OCI-LY7 (cell line): ENCODE measurements around the gene TIMP3. TPM values are rescaled to one million over a fixed set of nuclear protein-coding genes. Genes with fewer than 3 reads are reported as not detected.

ENCODE experiments used
- BruUV-seq: library from RNA; stranded (reverse); fragments of 400-500 nt; replicated peaks from 2 replicates; lab custom pipeline; 2021; lab: Mats Ljungman, UMichigan
- CTCF ChIA-PET: fragments of 300-600 bp; sonication (Branson Sonifier 250); formaldehyde crosslinking; loops from one replicate; lab custom pipeline; 2022; ENCODE audit warnings: antibody characterized with exemption; ENCODE audit not compliant: unreplicated experiment; lab: Charles Lee
- POLR2A ChIA-PET: fragments of 300-600 bp; sonication (Branson Sonifier 250); formaldehyde crosslinking; loops from one replicate; lab custom pipeline; 2022; ENCODE audit warnings: antibody characterized with exemption; lab: Charles Lee
- DNase-seq: peaks from one replicate; pipeline ENCODE4 v3.0.0-alpha.2; 2015; ENCODE audit warnings: low spot score
- H2AFZ ChIP-seq: fragments of 200-600 bp; sonication (generic), shearing (Covaris generic); 2 replicates; pipeline ENCODE4 v1.6.1; 2014; ENCODE audit warnings: mild to moderate bottlenecking, antibody characterized with exemption, low read length, moderate library complexity
- H3K27ac ChIP-seq: fragments of 200-600 bp; sonication (generic); 2 replicates; pipeline ENCODE4 v1.5.1; 2014; ENCODE audit warnings: mixed run types, low read depth, mild to moderate bottlenecking, moderate library complexity, low read length, inconsistent platforms; ENCODE audit not compliant: poor library complexity, severe bottlenecking
- H3K36me3 ChIP-seq: fragments of 200-600 bp; sonication (generic); 2 replicates; pipeline ENCODE4 v1.6.1; 2014; ENCODE audit warnings: mild to moderate bottlenecking, antibody characterized with exemption, low read length, moderate library complexity, mixed read lengths; ENCODE audit not compliant: insufficient read depth
- H3K4me1 ChIP-seq: fragments of 200-600 bp; sonication (generic); 2 replicates; pipeline ENCODE4 v1.5.1; 2014; ENCODE audit warnings: mild to moderate bottlenecking, low read length; ENCODE audit not compliant: insufficient read depth, poor library complexity, severe bottlenecking
- H3K4me2 ChIP-seq: fragments of 200-600 bp; sonication (generic); 2 replicates; pipeline ENCODE4 v1.6.1; 2014; ENCODE audit warnings: mild to moderate bottlenecking, low read length
- H3K4me3 ChIP-seq: fragments of 200-600 bp; sonication (generic); 2 replicates; pipeline ENCODE4 v1.5.1; 2014; ENCODE audit warnings: mild to moderate bottlenecking, low read depth, low read length; ENCODE audit not compliant: poor library complexity, severe bottlenecking
- H3K79me2 ChIP-seq: fragments of 200-600 bp; sonication (generic); 2 replicates; pipeline ENCODE4 v1.6.1; 2016; ENCODE audit warnings: low read depth, mild to moderate bottlenecking, low read length, moderate library complexity, mixed read lengths; ENCODE audit not compliant: insufficient read depth
- H3K9me2 ChIP-seq: fragments of 200-600 bp; sonication (generic); 2 replicates; pipeline ENCODE4 v1.6.1; 2016; ENCODE audit warnings: mild to moderate bottlenecking, low read length, mixed read lengths; ENCODE audit not compliant: insufficient read depth
- H3K9me3 ChIP-seq: fragments of 200-600 bp; sonication (generic); 2 replicates; pipeline ENCODE4 v1.6.1; 2014; ENCODE audit warnings: mild to moderate bottlenecking, mixed run types, low read length, mixed read lengths
- H4K20me1 ChIP-seq: fragments of 200-600 bp; sonication (generic); 2 replicates; pipeline ENCODE4 v1.6.1; 2014; ENCODE audit warnings: mild to moderate bottlenecking, antibody characterized with exemption, low read length, moderate library complexity, mixed read lengths; ENCODE audit not compliant: insufficient read depth
- CTCF ChIP-seq: fragments of 200-600 bp; sonication (generic); conservative IDR thresholded peaks from 2 replicates; pipeline ENCODE4 v1.5.1; 2014; ENCODE audit warnings: mild to moderate bottlenecking, antibody characterized with exemption, low read length, moderate library complexity, mixed read lengths
- EZH2phosphoT487 ChIP-seq: fragments of 200-600 bp; sonication (generic); IDR thresholded peaks from 2 replicates; pipeline ENCODE4 v1.6.1; 2018; ENCODE audit warnings: low read depth, borderline replicate concordance, mild to moderate bottlenecking, mixed run types, antibody characterized with exemption, low read length, moderate library complexity, mixed read lengths
- intact Hi-C: fragments of 100-400 bp; cut with micrococcal nuclease; formaldehyde crosslinking; loops from one replicate; pipeline ENCODE4 v1.10.0; 2022; ENCODE audit not compliant: unreplicated experiment
- total RNA-seq, 2 experiments: library from RNA; depleted of rRNA in 1 of 2; stranded (reverse); fragments of >200 nt in 1 of 2; shearing (Covaris generic) in 1 of 2; gene quantifications; 2 replicates each; pipeline ENCODE4 v1.2.3, GENCODE V29; 2014 to 2022

TIMP3 gene
- total RNA-seq, 2 experiments from 2014 or later: not detected

- Histone ChIP-seq H3K36me3 (no peaks in the 10 kb centered on the region), H3K4me1 (no peaks in the 10 kb centered on the region), H3K4me2 (no peak overlapping the region), H3K9me3 (no peaks in the 10 kb centered on the region), H3K27ac (no peak overlapping the region), H3K4me3 (no peak overlapping the region), H3K9me2 (no peaks in the 10 kb centered on the region), H2AFZ (no peak overlapping the region), H3K79me2 (no peaks in the 10 kb centered on the region), H4K20me1 (no peaks in the 10 kb centered on the region)
- CTCF ChIA-PET: no interaction called here
- TF ChIP-seq EZH2phosphoT487 (no peak), CTCF (no peak)
- intact Hi-C loops: no loop called here
- POLR2A ChIA-PET: no interaction called here
- no TSS peak for BruUV-seq
- DNase-seq: no peak
Observed at GRCh38 chr22:32804531-32805360, 3.2 kb downstream of the TIMP3 start.

GRCh38 chr22:32805361-32805881 is 3.9 kb downstream of the TIMP3 start:
- Histone ChIP-seq H3K79me2 (no peaks in the 10 kb centered on the region), H3K4me1 (no peaks in the 10 kb centered on the region), H3K4me3 (no peak overlapping the region), H3K9me2 (no peaks in the 10 kb centered on the region), H3K9me3 (no peaks in the 10 kb centered on the region), H4K20me1 (no peaks in the 10 kb centered on the region), H2AFZ (no peak overlapping the region), H3K36me3 (no peaks in the 10 kb centered on the region), H3K4me2 (no peak overlapping the region), H3K27ac (no peak overlapping the region)
- BruUV-seq: no TSS peak
- CTCF ChIA-PET: no interaction called here
- POLR2A ChIA-PET: no interaction called here
- intact Hi-C loops: no loop called here
- TF ChIP-seq CTCF (no peak), EZH2phosphoT487 (no peak)
- DNase-seq: no peak

GRCh38 chr22:32806296-32806695 is 4.8 kb downstream of the TIMP3 start:
- POLR2A ChIA-PET: no interaction called here
- CTCF ChIA-PET: no interaction called here

More at GRCh38 chr22:32806296-32806695, 4.8 kb downstream of the TIMP3 start:
- no peaks in the 10 kb centered on the region for H3K79me2 ChIP-seq
- H3K9me2 ChIP-seq: no peaks in the 10 kb centered on the region
- no peaks in the 10 kb centered on the region for H3K4me1 ChIP-seq
- no peak overlapping the region for H3K4me3 ChIP-seq
- no peak for DNase-seq
- no peaks in the 10 kb centered on the region for H4K20me1 ChIP-seq
- H2AFZ ChIP-seq: no peak overlapping the region
- no TSS peak for BruUV-seq
- no peak for TF ChIP-seq CTCF
- TF ChIP-seq EZH2phosphoT487: no peak
- intact Hi-C loops: no loop called here
- no peak overlapping the region for H3K27ac ChIP-seq
- no peaks in the 10 kb centered on the region for H3K9me3 ChIP-seq
- no peak overlapping the region for H3K4me2 ChIP-seq
- H3K36me3 ChIP-seq: no peaks in the 10 kb centered on the region
